Breast epithelium (tissue), 4 donors: ENCODE results near the gene GPX4. TPM values are rescaled to one million over a fixed set of nuclear protein-coding genes. Genes with fewer than 3 reads are reported as not detected.
"Not testable (repeated sequence)": the region's sequence is repeated elsewhere in the genome, so short reads cannot be mapped to it uniquely, and the experiment has no call there.

Experiments used
- DNase-seq, 2 donors: peaks; one replicate each; pipeline ENCODE4 v3.0.0-alpha.2; 2019; ENCODE audit warnings: low spot score in 2 of 2
- H3K27ac ChIP-seq, 2 donors: fragments of 200-600 bp; sonication (generic) in 1 of 2; one replicate each; pipeline ENCODE4 v1.5.1; 2016 to 2019; ENCODE audit warnings: mild to moderate bottlenecking in 1 of 2
- H3K27me3 ChIP-seq, 2 donors: fragments of 200-600 bp; sonication (generic) in 1 of 2; one replicate each; pipeline versions ENCODE4 v1.5.1 to v1.6.0; 2017 to 2019; ENCODE audit warnings: control low read depth in 1 of 2, mild to moderate bottlenecking in 1 of 2
- H3K36me3 ChIP-seq: fragments of 200-600 bp; one replicate; pipeline ENCODE4 v1.5.1; 2019
- H3K4me1 ChIP-seq, 2 donors: fragments of 200-600 bp; sonication (generic); one replicate each; pipeline ENCODE4 v1.5.1; 2016 to 2019; ENCODE audit warnings: control low read depth in 1 of 2
- H3K4me3 ChIP-seq, 3 donors: fragments of 200-600 bp; sonication (generic); 1 replicate in 2 of 3; 2 replicates in 1 of 3; pipeline ENCODE4 v1.5.1; 2016 to 2019; ENCODE audit warnings: mild to moderate bottlenecking in 3 of 3, moderate library complexity in 2 of 3
- H3K9me3 ChIP-seq, 2 donors: fragments of 200-600 bp; sonication (generic) in 1 of 2; one replicate each; pipeline ENCODE4 v1.5.1; 2016 to 2019; ENCODE audit warnings: control low read depth in 1 of 2
- CTCF ChIP-seq, 3 donors: fragments of 450-650 bp; IDR thresholded peaks; one replicate each; pipeline ENCODE4 v1.5.1; 2016 to 2017; ENCODE audit warnings: antibody characterized with exemption in 3 of 3, mild to moderate bottlenecking in 3 of 3, moderate library complexity in 3 of 3
- POLR2A ChIP-seq: fragments of 450-650 bp; IDR thresholded peaks from one replicate; pipeline ENCODE4 v1.6.1; 2016; ENCODE audit warnings: antibody characterized with exemption, mild to moderate bottlenecking, moderate library complexity
- POLR2AphosphoS5 ChIP-seq, 3 donors: sonication (generic); formaldehyde crosslinking; IDR thresholded peaks; one replicate each; pipeline ENCODE4 v1.6.1; 2017; ENCODE audit warnings: antibody characterized with exemption in 3 of 3
- intact Hi-C: fragments of 100-400 bp; cut with DNase I; formaldehyde crosslinking; loops from one replicate; pipeline ENCODE4 v1.15.1; 2023; ENCODE audit warnings: low total_unique reads
- total RNA-seq, 3 donors: library from RNA; depleted of rRNA; stranded (reverse); fragments of >200 nt; gene quantifications; one replicate each; pipeline ENCODE4 v1.1.0, GENCODE V29; 2016

The GPX4 gene
- total RNA-seq, 3 donors from 2014 or later = 357 to 1,796 (median 492) TPM

GRCh38 chr19:1126984-1127760, 23.4 kb downstream of the GPX4 start:
- TF ChIP-seq CTCF (IDR thresholded peaks at IDR 0.05) (no peak), POLR2AphosphoS5 (IDR thresholded peaks at IDR 0.05) (no peak), POLR2A (no peak)

GRCh38 chr19:1128106-1128505, 24.3 kb downstream of the GPX4 start:
- Histone ChIP-seq H3K27ac (no peak overlapping the region), H3K27me3 (no peaks in the 10 kb centered on the region), H3K9me3 (no peaks in the 10 kb centered on the region), H3K4me3 (no peak overlapping the region), H3K4me1 (peaks cover 9 to 25% of the 10 kb centered on the region in 2 donors), H3K36me3 (peaks cover 4% of the 10 kb centered on the region)
- TF ChIP-seq CTCF (IDR thresholded peaks at IDR 0.05) (no peak), POLR2AphosphoS5 (IDR thresholded peaks at IDR 0.05) (no peak), POLR2A (no peak)
- no peak for DNase-seq
- intact Hi-C loops = no loop called here

More at GRCh38 chr19:1126984-1127760, 23.4 kb downstream of the GPX4 start:
- no peaks in the 10 kb centered on the region for H3K27me3 ChIP-seq
- H3K4me3 ChIP-seq = no peak overlapping the region
- peaks cover 0 to 17% of the 10 kb centered on the region in 2 donors for H3K4me1 ChIP-seq
- intact Hi-C loops = no loop called here
- H3K27ac ChIP-seq = peak overlapping the region; percentile 35 to 74
- DNase-seq = no peak
- no peaks in the 10 kb centered on the region for H3K9me3 ChIP-seq
- peaks cover 4% of the 10 kb centered on the region for H3K36me3 ChIP-seq

- H3K36me3 ChIP-seq, H3K27me3 ChIP-seq, intact Hi-C loops, H3K27ac ChIP-seq, DNase-seq, H3K9me3 ChIP-seq: not testable (repeated sequence)
- Histone ChIP-seq H3K4me1 (peaks cover 19 to 26% of the 10 kb centered on the region in 2 donors), H3K4me3 (peak overlapping the region in 1 of 3 donors; percentile 100)
Measured at GRCh38 chr19:1129084-1129483, 25.3 kb downstream of the GPX4 start.

GRCh38 chr19:1129535-1129934, 25.7 kb downstream of the GPX4 start:
- no peaks in the 10 kb centered on the region for H3K36me3 ChIP-seq

More at GRCh38 chr19:1129535-1129934, 25.7 kb downstream of the GPX4 start:
- Histone ChIP-seq H3K9me3 (no peaks in the 10 kb centered on the region), H3K27ac (peak overlapping the region in 1 of 2 donors; percentile 7), H3K4me3 (peak overlapping the region in 1 of 3 donors; percentile 100), H3K27me3 (no peaks in the 10 kb centered on the region), H3K4me1 (peaks cover 23 to 26% of the 10 kb centered on the region in 2 donors)
- intact Hi-C loops = no loop called here
- DNase-seq = no peak
- TF ChIP-seq POLR2AphosphoS5 (IDR thresholded peaks at IDR 0.05) (no peak), POLR2A (no peak), CTCF (IDR thresholded peaks at IDR 0.05) (no peak)
